Measurements from ENCODE around the gene DSTN.

The DSTN gene

GRCh38 chr20:17590245-17590644 is 20.4 kb downstream of the DSTN start:
- Histone ChIP-seq H3K27me3 (replicated peaks; ENCODE audit: control insufficient read depth, insufficient read depth, low read length, poor library complexity, severe bottlenecking) (no peaks in the 10 kb centered on the region), H3K4me1 (ENCODE audit: control insufficient read depth, insufficient read depth, low read length, poor library complexity, severe bottlenecking) (no peaks in the 10 kb centered on the region), H3K4me3 (ENCODE audit: insufficient read depth, low read depth, low read length, poor library complexity, severe bottlenecking) (no peak overlapping the region), H3K36me3 (ENCODE audit: control insufficient read depth, insufficient read depth, low read length) (no peaks in the 10 kb centered on the region), H3K9me3 (ENCODE audit: control insufficient read depth, low read length) (no peaks in the 10 kb centered on the region), H3K27ac (ENCODE audit: insufficient read depth, low read length, poor library complexity, severe bottlenecking) (no peak overlapping the region)
- no peak for DNase-seq

- no peaks in the 10 kb centered on the region for H3K9me3 ChIP-seq (ENCODE audit: control insufficient read depth, low read length)
Observed at GRCh38 chr20:17593902-17594301, 24.0 kb downstream of the DSTN start.

GRCh38 chr20:17594443-17594842 is 24.6 kb downstream of the DSTN start:
- Histone ChIP-seq H3K4me3 (ENCODE audit: insufficient read depth, low read depth, low read length, poor library complexity, severe bottlenecking) (no peak overlapping the region), H3K9me3 (ENCODE audit: control insufficient read depth, low read length) (no peaks in the 10 kb centered on the region), H3K27ac (ENCODE audit: insufficient read depth, low read length, poor library complexity, severe bottlenecking) (no peak overlapping the region), H3K36me3 (ENCODE audit: control insufficient read depth, insufficient read depth, low read length) (no peaks in the 10 kb centered on the region), H3K4me1 (ENCODE audit: control insufficient read depth, insufficient read depth, low read length, poor library complexity, severe bottlenecking) (no peaks in the 10 kb centered on the region), H3K27me3 (replicated peaks; ENCODE audit: control insufficient read depth, insufficient read depth, low read length, poor library complexity, severe bottlenecking) (no peaks in the 10 kb centered on the region)
- DNase-seq, result no peak

More at GRCh38 chr20:17593902-17594301, 24.0 kb downstream of the DSTN start:
- Histone ChIP-seq H3K27me3 (replicated peaks; ENCODE audit: control insufficient read depth, insufficient read depth, low read length, poor library complexity, severe bottlenecking) (no peaks in the 10 kb centered on the region), H3K27ac (ENCODE audit: insufficient read depth, low read length, poor library complexity, severe bottlenecking) (no peak overlapping the region), H3K36me3 (ENCODE audit: control insufficient read depth, insufficient read depth, low read length) (no peaks in the 10 kb centered on the region), H3K4me1 (ENCODE audit: control insufficient read depth, insufficient read depth, low read length, poor library complexity, severe bottlenecking) (no peaks in the 10 kb centered on the region), H3K4me3 (ENCODE audit: insufficient read depth, low read depth, low read length, poor library complexity, severe bottlenecking) (no peak overlapping the region)
- DNase-seq, result no peak

GRCh38 chr20:17595856-17596255 is 26.0 kb downstream of the DSTN start:
- Histone ChIP-seq H3K4me3 (ENCODE audit: insufficient read depth, low read depth, low read length, poor library complexity, severe bottlenecking) (no peak overlapping the region), H3K27me3 (replicated peaks; ENCODE audit: control insufficient read depth, insufficient read depth, low read length, poor library complexity, severe bottlenecking) (no peaks in the 10 kb centered on the region), H3K9me3 (ENCODE audit: control insufficient read depth, low read length) (no peaks in the 10 kb centered on the region), H3K36me3 (ENCODE audit: control insufficient read depth, insufficient read depth, low read length) (no peaks in the 10 kb centered on the region), H3K27ac (ENCODE audit: insufficient read depth, low read length, poor library complexity, severe bottlenecking) (no peak overlapping the region), H3K4me1 (ENCODE audit: control insufficient read depth, insufficient read depth, low read length, poor library complexity, severe bottlenecking) (no peaks in the 10 kb centered on the region)
- DNase-seq, result no peak

- Histone ChIP-seq H3K4me1 (ENCODE audit: control insufficient read depth, insufficient read depth, low read length, poor library complexity, severe bottlenecking) (no peaks in the 10 kb centered on the region), H3K4me3 (ENCODE audit: insufficient read depth, low read depth, low read length, poor library complexity, severe bottlenecking) (no peak overlapping the region), H3K9me3 (ENCODE audit: control insufficient read depth, low read length) (no peaks in the 10 kb centered on the region), H3K36me3 (ENCODE audit: control insufficient read depth, insufficient read depth, low read length) (no peaks in the 10 kb centered on the region), H3K27me3 (replicated peaks; ENCODE audit: control insufficient read depth, insufficient read depth, low read length, poor library complexity, severe bottlenecking) (no peaks in the 10 kb centered on the region), H3K27ac (ENCODE audit: insufficient read depth, low read length, poor library complexity, severe bottlenecking) (no peak overlapping the region)
- no peak for DNase-seq
Observed at GRCh38 chr20:17598013-17598550, 28.2 kb downstream of the DSTN start.

GRCh38 chr20:17601957-17602356 is 32.1 kb downstream of the DSTN start:
- no peaks in the 10 kb centered on the region for H3K4me1 ChIP-seq (ENCODE audit: control insufficient read depth, insufficient read depth, low read length, poor library complexity, severe bottlenecking)
- no peaks in the 10 kb centered on the region for H3K27me3 ChIP-seq (replicated peaks; ENCODE audit: control insufficient read depth, insufficient read depth, low read length, poor library complexity, severe bottlenecking)
- peaks cover 12% of the 10 kb centered on the region for H3K36me3 ChIP-seq (ENCODE audit: control insufficient read depth, insufficient read depth, low read length)
- no peak overlapping the region for H3K27ac ChIP-seq (ENCODE audit: insufficient read depth, low read length, poor library complexity, severe bottlenecking)
- H3K4me3 ChIP-seq (ENCODE audit: insufficient read depth, low read depth, low read length, poor library complexity, severe bottlenecking), result no peak overlapping the region
- no peak for DNase-seq
- H3K9me3 ChIP-seq (ENCODE audit: control insufficient read depth, low read length), result no peaks in the 10 kb centered on the region

GRCh38 chr20:17602493-17602892 is 32.6 kb downstream of the DSTN start:
- H3K4me1 ChIP-seq (ENCODE audit: control insufficient read depth, insufficient read depth, low read length, poor library complexity, severe bottlenecking), result no peaks in the 10 kb centered on the region
- H3K36me3 ChIP-seq (ENCODE audit: control insufficient read depth, insufficient read depth, low read length), result peaks cover 12% of the 10 kb centered on the region
- no peak overlapping the region for H3K27ac ChIP-seq (ENCODE audit: insufficient read depth, low read length, poor library complexity, severe bottlenecking)
- H3K4me3 ChIP-seq (ENCODE audit: insufficient read depth, low read depth, low read length, poor library complexity, severe bottlenecking), result no peak overlapping the region
- no peaks in the 10 kb centered on the region for H3K27me3 ChIP-seq (replicated peaks; ENCODE audit: control insufficient read depth, insufficient read depth, low read length, poor library complexity, severe bottlenecking)
- H3K9me3 ChIP-seq (ENCODE audit: control insufficient read depth, low read length), result no peaks in the 10 kb centered on the region
- DNase-seq, result no peak

- no peak for DNase-seq
Observed at GRCh38 chr20:17605131-17605660, 35.3 kb downstream of the DSTN start.

GRCh38 chr20:17606001-17606400 is 36.1 kb downstream of the DSTN start:
- Histone ChIP-seq H3K4me1 (ENCODE audit: control insufficient read depth, insufficient read depth, low read length, poor library complexity, severe bottlenecking) (peaks cover 18% of the 10 kb centered on the region), H3K4me3 (ENCODE audit: insufficient read depth, low read depth, low read length, poor library complexity, severe bottlenecking) (no peak overlapping the region), H3K27me3 (replicated peaks; ENCODE audit: control insufficient read depth, insufficient read depth, low read length, poor library complexity, severe bottlenecking) (no peaks in the 10 kb centered on the region), H3K27ac (ENCODE audit: insufficient read depth, low read length, poor library complexity, severe bottlenecking) (no peak overlapping the region), H3K36me3 (ENCODE audit: control insufficient read depth, insufficient read depth, low read length) (peaks cover 12% of the 10 kb centered on the region), H3K9me3 (ENCODE audit: control insufficient read depth, low read length) (no peaks in the 10 kb centered on the region)
- no peak for DNase-seq

More at GRCh38 chr20:17605131-17605660, 35.3 kb downstream of the DSTN start:
- peaks cover 11% of the 10 kb centered on the region for H3K4me1 ChIP-seq (ENCODE audit: control insufficient read depth, insufficient read depth, low read length, poor library complexity, severe bottlenecking)
- H3K27ac ChIP-seq (ENCODE audit: insufficient read depth, low read length, poor library complexity, severe bottlenecking), result no peak overlapping the region
- peaks cover 12% of the 10 kb centered on the region for H3K36me3 ChIP-seq (ENCODE audit: control insufficient read depth, insufficient read depth, low read length)
- H3K4me3 ChIP-seq (ENCODE audit: insufficient read depth, low read depth, low read length, poor library complexity, severe bottlenecking), result no peak overlapping the region
- no peaks in the 10 kb centered on the region for H3K9me3 ChIP-seq (ENCODE audit: control insufficient read depth, low read length)
- no peaks in the 10 kb centered on the region for H3K27me3 ChIP-seq (replicated peaks; ENCODE audit: control insufficient read depth, insufficient read depth, low read length, poor library complexity, severe bottlenecking)

- Histone ChIP-seq H3K9me3 (ENCODE audit: control insufficient read depth, low read length) (no peaks in the 10 kb centered on the region), H3K4me1 (ENCODE audit: control insufficient read depth, insufficient read depth, low read length, poor library complexity, severe bottlenecking) (peaks cover 39% of the 10 kb centered on the region), H3K27me3 (replicated peaks; ENCODE audit: control insufficient read depth, insufficient read depth, low read length, poor library complexity, severe bottlenecking) (no peaks in the 10 kb centered on the region), H3K27ac (ENCODE audit: insufficient read depth, low read length, poor library complexity, severe bottlenecking) (peak overlapping the region; percentile 42), H3K4me3 (ENCODE audit: insufficient read depth, low read depth, low read length, poor library complexity, severe bottlenecking) (no peak overlapping the region), H3K36me3 (ENCODE audit: control insufficient read depth, insufficient read depth, low read length) (peaks cover 12% of the 10 kb centered on the region)
- DNase-seq, result no peak
Observed at GRCh38 chr20:17608701-17609497, 39.0 kb downstream of the DSTN start.

Data from effector memory CD4-positive, alpha-beta T cell (primary cell).